Heart right ventricle (tissue), 16 donors: ENCODE measurements around the gene DOCK10. TPM values are rescaled to one million over a fixed set of nuclear protein-coding genes. Genes with fewer than 3 reads are reported as not detected.

ENCODE experiments used
- ATAC-seq, 8 donors: fragments of 200-7000 bp; cut with Tn5 transposase; one replicate each; pipeline ENCODE4 v1.9.1; 2020; ENCODE audit warnings: mild to moderate bottlenecking in 8 of 8, moderate library complexity in 8 of 8, moderate number of reproducible peaks in 1 of 8
- DNase-seq, 2 donors: peaks; one replicate each; pipeline ENCODE4 v3.0.0-alpha.2; 2020
- H3K27ac ChIP-seq, 10 donors: fragments of 200-600 bp; sonication (generic) in 2 of 10; one replicate each; pipeline versions ENCODE4 v1.5.0 to v1.8.0; 2020 to 2022; ENCODE audit warnings: mild to moderate bottlenecking in 3 of 10
- H3K27me3 ChIP-seq, 7 donors: fragments of 200-600 bp; one replicate each; pipeline ENCODE4 v1.8.0; 2021 to 2022; ENCODE audit warnings: mild to moderate bottlenecking in 2 of 7
- H3K36me3 ChIP-seq, 9 donors: fragments of 200-600 bp; sonication (generic) in 1 of 9; one replicate each; pipeline versions ENCODE4 v1.5.0 to v1.8.0; 2020 to 2022; ENCODE audit warnings: mild to moderate bottlenecking in 2 of 9
- H3K4me1 ChIP-seq, 9 donors: fragments of 200-600 bp; sonication (generic) in 1 of 9; one replicate each; pipeline versions ENCODE4 v1.5.0 to v1.8.0; 2020 to 2022; ENCODE audit warnings: mild to moderate bottlenecking in 4 of 9
- H3K4me3 ChIP-seq, 10 donors: fragments of 200-600 bp; sonication (generic) in 2 of 10; one replicate each; pipeline versions ENCODE4 v1.5.0 to v1.8.0; 2020 to 2022; ENCODE audit warnings: mild to moderate bottlenecking in 7 of 10, moderate library complexity in 2 of 10
- H3K9me3 ChIP-seq, 11 donors: fragments of 200-600 bp in 10 of 11; sonication (generic) in 2 of 11; one replicate each; pipeline versions ENCODE4 v1.5.0 to v1.8.0; 2013 to 2022; ENCODE audit warnings: mild to moderate bottlenecking in 2 of 11, control low read depth in 1 of 11, moderate library complexity in 1 of 11
- CTCF ChIP-seq, 9 donors: fragments of 200-600 bp; sonication (generic) in 2 of 9; IDR thresholded peaks; one replicate each; pipeline versions ENCODE4 v1.5.0 to v1.8.0; 2021 to 2022; ENCODE audit warnings: antibody characterized with exemption in 9 of 9, mild to moderate bottlenecking in 5 of 9, moderate library complexity in 1 of 9
- WGBS, 2 donors: extraction: QIAGEN DNeasy Blood & Tissue Kit; methylation state at CpG; one replicate each; pipeline ENCODE4 v1.1.7; 2013; ENCODE audit warnings: inconsistent platforms in 1 of 2; 5-methylcytosine and 5-hydroxymethylcytosine counted together
- intact Hi-C, 10 donors: fragments of 100-400 bp; cut with DNase I; formaldehyde crosslinking; loops; one replicate each; pipeline versions ENCODE4 v1.11.1 to v1.14.2; 2022
- long read RNA-seq, 3 donors: library from polyadenylated mRNA; unstranded; transcript quantifications; one replicate each; pipeline ENCODE4 v2.0.0, GENCODE V29; 2020 to 2021
- polyA plus RNA-seq, 2 donors: library from polyadenylated mRNA; stranded (reverse); fragments of 200-250 nt; gene quantifications; one replicate each; pipeline ENCODE4 v1.2.3, GENCODE V29; 2013
- total RNA-seq, 10 donors: library from RNA; stranded (reverse); fragmentation: NEBNext Ultra II Directional in 3 of 10; extraction: Animal tissue kit (Norgen Biotek cat#: 25700) in 3 of 10; gene quantifications; one replicate each; pipeline versions ENCODE4 v1.2.1 to v1.2.4, GENCODE V29; 2021 to 2023
- donor health status: Arrhythmogenic right ventricular cardiomyopathy.
- donor health status: ischemic (EF 13 %, LVEDD 7.1; RV severe dilation, severe dysfunction).
- donor health status: healthy with polysubstance abuse.
- donor health status: DM: no; HTN: yes; CAD: no.
- donor health status: DM: no; HTN: no; CAD: no.
- donor health status: ischemic (EF 25% LVEDD 6.9; RV normal size, moderate dysfunction).
- donor health status: ischemic (EF 25% LVEDD 5.7; RV mildly dilated, moderate dysfunction).
- donor health status: healthy.
- donor health status: DM: yes; HTN: yes; CAD: no.
- donor health status: Ischemic cardiomyopathy.
- donor health status: ischemic (EF 35%, LVEDD 5.7; RV mildly dilated, moderate dysfunction).
- donor health status: nonischemic (EF 11% LVEDD 7.7; RV severe dilation, severe dysfunction).
- donor health status: DM: yes; HTN: yes; CAD: no.
- donor health status: PGD.
- donor health status: ischemic (EF 29% LVEDD 5.4; RV normal size, mild dysfunction).
- donor health status: nonischemic (EF 23%, LVEDD 6.1; RV moderate dilation, normal function).

Gene DOCK10
- total RNA-seq: 10 to 100 TPM in 1 of 10 donors, 1 to 10 TPM in 7, under 1 TPM in 2; 0.77 to 18.9 (median 1.4) TPM
- polyA plus RNA-seq: 1 to 10 TPM in 1 of 2 donors, under 1 TPM in 1; 0.88 to 1.0 TPM
- long read RNA-seq, donor 1: 0 reads
- long read RNA-seq, donor 2: 0 reads
- long read RNA-seq, donor 3: 0 reads

- TF ChIP-seq CTCF (IDR thresholded peaks at IDR 0.05): no peak
- Histone ChIP-seq H3K4me3 (peak within 1 kb of the TSS; percentile 21 to 77 (median 52)), H3K27me3 (peaks cover 0 to 71% (median 37%) of the 10 kb centered on the region in 7 donors), H3K9me3 (no peaks in the 10 kb centered on the region), H3K4me1 (peaks cover 0 to 27% (median 4%) of the 10 kb centered on the region in 9 donors), H3K36me3 (no peaks in the 10 kb centered on the region), H3K27ac (peak within 1 kb of the TSS in 2 of 10 donors; percentile 22 to 85)
- 1% methylated on average over 98 to 113 of the region's 113 CpGs for WGBS, 2 donors
- ATAC-seq: peak in 7 of 8 donors; percentile 24 to 62 (median 47)
- DNase-seq: peak; percentile 23
- intact Hi-C loops: no loop called here
Observed at GRCh38 chr2:225041851-225042799, at the start of gene DOCK10. Gene DOCK10, minus strand, starts transcription at chr2:225042468. Its CDS starts 94 bp downstream, at chr2:225042374.

GRCh38 chr2:225091336-225091735, 49.1 kb upstream of the DOCK10 start:
- 80 to 85% methylated on average over 2 of the region's 2 CpGs for WGBS, 2 donors
- DNase-seq (no peak), ATAC-seq (no peak)
- Histone ChIP-seq H3K4me1 (no peaks in the 10 kb centered on the region), H3K27me3 (peaks cover 0 to 6% (median 0%) of the 10 kb centered on the region in 7 donors), H3K9me3 (no peaks in the 10 kb centered on the region), H3K27ac (no peak overlapping the region), H3K4me3 (no peak overlapping the region), H3K36me3 (no peaks in the 10 kb centered on the region)
- intact Hi-C loops: no loop called here
- TF ChIP-seq CTCF (IDR thresholded peaks at IDR 0.05): no peak

GRCh38 chr2:225090746-225091145, 48.5 kb upstream of the DOCK10 start:
- H3K36me3 ChIP-seq: no peaks in the 10 kb centered on the region
- WGBS, 2 donors: 64 to 80% methylated on average over 3 of the region's 3 CpGs
- H3K27me3 ChIP-seq: peaks cover 0 to 6% (median 0%) of the 10 kb centered on the region in 7 donors
- H3K4me1 ChIP-seq: no peaks in the 10 kb centered on the region
- no peaks in the 10 kb centered on the region for H3K9me3 ChIP-seq
- no peak overlapping the region for H3K4me3 ChIP-seq
- no peak overlapping the region for H3K27ac ChIP-seq
- DNase-seq (no peak), ATAC-seq (no peak)
- TF ChIP-seq CTCF (IDR thresholded peaks at IDR 0.05): no peak
- intact Hi-C loops: no loop called here

- peaks cover 0 to 6% (median 0%) of the 10 kb centered on the region in 7 donors for H3K27me3 ChIP-seq
- intact Hi-C loops: no loop called here
- ATAC-seq: no peak
- H3K4me3 ChIP-seq: no peak overlapping the region
- H3K27ac ChIP-seq: no peak overlapping the region
- no peaks in the 10 kb centered on the region for H3K4me1 ChIP-seq
- TF ChIP-seq CTCF (IDR thresholded peaks at IDR 0.05): no peak
- 74 to 83% methylated on average over 5 of the region's 5 CpGs for WGBS, 2 donors
- H3K36me3 ChIP-seq: no peaks in the 10 kb centered on the region
- no peaks in the 10 kb centered on the region for H3K9me3 ChIP-seq
- no peak for DNase-seq
Observed at GRCh38 chr2:225086915-225087314, 44.6 kb upstream of the DOCK10 start.
